NCI-H748 treated with DMSO at 0.1 percent for 48 hours (cell line): Measurements from ENCODE around the gene FSTL5.

Experiments used
- DNase-seq: peaks from one replicate; lab custom pipeline; 2025; lab: John Stamatoyannopoulos, UW

Gene FSTL5

DNA sequence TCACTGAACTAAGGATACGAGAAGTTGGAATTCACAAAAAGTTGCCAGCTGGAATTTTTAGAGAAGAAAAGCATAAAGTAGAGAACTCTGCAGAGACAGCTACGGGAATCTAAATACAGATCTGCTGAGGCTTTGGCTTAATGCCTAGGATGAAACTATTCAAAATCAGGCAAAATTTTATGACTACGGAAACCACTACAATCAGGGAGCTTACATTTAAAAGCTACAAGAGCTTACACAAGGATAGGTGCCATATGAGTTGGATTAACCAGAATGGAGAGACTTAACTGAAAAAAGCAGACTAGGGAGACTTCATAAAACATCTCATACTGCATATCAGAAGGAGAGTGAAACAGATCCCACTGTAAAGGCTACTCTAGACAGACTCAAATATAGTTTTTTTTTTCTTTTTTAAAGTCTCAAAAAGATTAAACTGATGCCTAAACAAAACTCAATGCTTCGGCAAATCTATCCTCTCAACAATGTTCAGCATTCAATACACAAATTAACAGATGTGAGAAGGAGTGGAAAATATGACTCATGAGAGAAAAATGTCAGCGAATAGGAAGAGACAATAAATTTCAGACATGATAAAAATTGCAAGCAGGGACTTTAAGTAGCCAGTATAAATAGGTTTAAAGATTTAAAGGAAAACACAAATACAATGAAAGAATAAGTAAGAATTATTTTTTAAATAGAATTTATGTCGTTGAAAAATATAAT, 586.1 kb downstream of the FSTL5 start:
- DNase-seq: no peak

DNA sequence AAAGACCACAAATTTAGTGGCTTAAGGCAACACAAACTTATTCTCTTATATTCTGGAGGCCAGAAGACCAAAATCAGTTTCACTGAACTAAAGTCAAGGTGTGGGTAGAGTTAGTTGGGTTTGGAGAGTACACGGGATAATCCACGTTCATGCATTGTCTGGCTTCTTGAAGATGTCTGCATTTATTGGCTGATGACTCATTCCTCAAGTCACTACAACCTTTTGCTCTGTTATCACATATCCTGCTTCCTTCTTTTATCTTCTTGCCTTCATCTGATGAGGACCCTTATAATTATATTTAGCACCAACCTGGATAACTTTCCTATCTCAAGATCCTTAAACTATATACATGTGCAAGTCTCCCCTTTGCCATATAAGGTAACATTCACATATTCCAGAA, 590.0 kb downstream of the FSTL5 start:
- no peak for DNase-seq

DNA sequence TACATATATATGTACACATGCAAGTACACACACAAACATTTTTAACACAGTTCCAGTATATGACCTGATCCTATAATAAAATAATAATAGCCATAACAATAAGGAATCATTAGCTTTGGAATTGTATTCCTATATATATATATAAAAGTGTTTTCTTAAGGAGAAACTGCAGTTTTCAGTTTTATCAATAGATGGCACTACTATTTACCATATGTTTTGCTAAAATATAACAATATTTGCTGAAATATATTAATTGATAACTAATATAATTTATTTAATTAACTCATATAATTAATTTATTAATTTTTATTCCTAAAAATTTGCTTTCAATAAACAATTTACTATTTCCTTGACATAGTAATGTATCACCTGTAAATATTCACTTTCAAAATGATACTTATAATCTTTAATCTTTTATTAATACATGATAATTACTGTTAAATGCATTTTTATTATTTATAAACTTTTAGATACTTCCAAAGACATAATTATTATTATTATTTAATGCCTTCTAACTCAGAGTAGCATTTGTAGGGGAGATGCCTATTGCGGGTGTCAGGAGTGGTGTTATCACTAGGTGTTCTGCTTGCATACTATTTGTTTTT, 599.5 kb downstream of the FSTL5 start:
- DNase-seq: no peak

DNA sequence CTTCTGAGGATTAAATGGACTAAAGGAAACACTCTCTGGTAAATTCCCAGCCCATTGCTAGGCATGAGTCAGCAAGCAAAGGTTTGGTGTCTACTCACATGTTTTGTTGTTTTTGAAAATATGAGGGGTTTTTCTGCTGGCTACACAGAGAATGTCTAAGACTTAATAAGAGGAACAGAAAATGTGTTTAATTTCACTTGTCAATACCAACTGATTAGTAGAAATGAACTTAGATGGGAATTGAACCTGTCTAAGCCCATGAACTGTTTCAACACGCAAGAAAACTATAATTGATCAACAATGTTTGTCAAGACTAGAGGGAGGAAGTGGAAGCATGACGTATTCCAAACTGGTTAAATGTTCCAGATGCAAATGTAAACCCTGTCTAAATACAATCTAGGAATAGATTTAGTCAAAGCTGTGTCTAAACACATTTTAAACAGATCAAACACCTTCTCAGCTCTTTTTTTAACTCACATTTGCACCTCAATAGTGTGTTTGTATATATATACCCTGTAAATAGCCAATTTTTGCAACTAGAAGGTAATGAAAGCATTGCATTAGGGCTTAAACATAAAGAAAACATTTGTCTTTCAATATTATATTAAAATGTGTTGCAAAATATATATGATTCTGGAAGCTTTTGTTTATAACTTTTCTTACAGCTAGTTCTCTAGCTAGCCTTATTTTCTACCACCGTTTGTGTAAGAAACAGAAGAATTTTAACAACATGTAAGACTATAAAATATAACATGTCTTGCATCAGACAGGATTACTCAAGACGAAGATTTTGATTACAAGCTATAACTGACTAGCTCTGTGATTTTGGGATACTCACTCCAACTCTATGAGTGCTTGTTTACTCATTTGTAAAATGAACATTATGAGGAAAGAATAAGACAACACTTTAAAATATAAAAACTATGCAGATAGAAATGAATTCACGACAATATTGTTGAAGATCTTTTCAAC, 607.8 kb downstream of the FSTL5 start:
- no peak for DNase-seq

GRCh38 chr4:161554372-161554990, 609.3 kb downstream of the FSTL5 start:
- no peak for DNase-seq

DNA sequence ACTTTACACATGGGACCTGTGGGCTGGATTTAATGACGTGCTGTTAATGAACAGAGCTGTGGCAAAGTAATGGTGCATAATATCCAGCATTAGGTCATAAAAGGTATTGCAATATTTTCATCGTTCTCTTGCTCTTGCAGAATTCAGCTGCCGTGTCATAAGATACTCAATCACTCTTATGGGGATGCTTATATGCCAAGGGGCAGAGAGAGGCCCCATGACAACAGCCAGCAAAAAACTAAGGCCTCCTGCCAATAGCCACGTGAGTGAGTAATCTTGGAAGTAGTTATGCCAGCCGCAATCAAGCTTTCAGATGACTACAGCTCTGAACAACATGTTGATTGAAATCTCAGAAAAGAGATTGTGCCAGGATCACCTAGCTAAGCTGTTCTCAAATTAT, 616.9 kb downstream of the FSTL5 start:
- no peak for DNase-seq

- DNase-seq: no peak
These were observed 623.5 kb downstream of the FSTL5 start for GRCh38 chr4:161540265-161540664.

GRCh38 chr4:161538941-161539340, 624.9 kb downstream of the FSTL5 start:
- DNase-seq: no peak

GRCh38 chr4:161530710-161531109, 633.1 kb downstream of the FSTL5 start:
- no peak for DNase-seq

- no peak for DNase-seq
These were observed 638.7 kb downstream of the FSTL5 start for GRCh38 chr4:161525121-161525520.

DNA sequence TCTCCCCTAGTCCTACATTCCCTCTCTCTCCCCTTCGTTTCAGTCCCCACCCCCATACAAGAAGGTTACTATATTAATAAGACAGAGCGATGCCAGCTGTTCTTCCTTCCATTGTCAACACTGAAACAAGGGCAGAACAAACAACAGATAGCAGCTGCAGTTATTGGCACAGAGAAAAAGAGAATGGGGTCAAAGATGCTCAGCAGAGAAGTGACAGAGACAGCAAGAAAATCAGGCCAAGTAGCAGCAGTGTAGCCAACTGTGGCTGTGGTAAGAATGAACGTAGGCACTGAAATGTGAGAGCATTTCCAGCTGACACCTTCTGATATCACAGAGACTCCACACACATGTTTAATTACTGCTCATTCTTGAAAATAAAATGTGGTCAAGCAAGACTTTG, 641.8 kb downstream of the FSTL5 start:
- peak; percentile 32 for DNase-seq

DNA sequence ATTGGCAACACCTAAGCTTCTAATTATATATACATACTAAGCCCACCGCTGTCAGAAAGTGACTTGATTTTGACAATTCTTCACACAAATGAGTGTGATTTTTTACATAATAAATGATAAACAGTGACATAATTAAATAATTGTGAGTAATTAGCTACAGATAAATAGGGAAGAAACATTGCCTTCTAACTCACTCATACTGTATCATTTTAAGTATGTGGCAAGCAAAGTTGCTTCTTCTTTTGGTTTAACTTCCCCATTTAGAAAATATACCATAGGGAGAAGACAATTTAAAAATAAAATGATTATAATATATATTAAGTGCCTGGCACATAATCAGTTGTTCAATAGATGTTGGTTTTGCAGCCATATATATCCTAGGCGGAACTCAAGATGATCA, 644.2 kb downstream of the FSTL5 start:
- DNase-seq: no peak

DNA sequence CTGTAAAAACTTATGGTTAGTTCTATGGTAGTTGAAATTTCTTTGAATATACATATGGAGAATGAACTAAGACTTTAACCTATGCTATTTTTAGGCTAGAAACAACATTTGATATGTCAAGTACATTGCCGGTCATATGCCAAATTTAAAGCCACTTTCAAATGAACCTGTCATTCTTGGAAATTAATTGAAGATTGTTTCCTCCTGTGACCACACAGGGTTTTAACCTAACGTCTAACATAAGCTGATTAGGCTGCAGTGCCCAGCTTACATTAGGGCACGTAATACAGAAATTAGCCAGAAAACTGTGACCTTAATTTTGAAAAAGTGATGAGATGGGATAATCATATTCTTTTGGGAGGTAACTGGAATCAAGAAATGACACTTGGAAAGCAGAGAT, 645.9 kb downstream of the FSTL5 start:
- DNase-seq: no peak

- no peak for DNase-seq
These were observed 658.7 kb downstream of the FSTL5 start for GRCh38 chr4:161505141-161505540.

GRCh38 chr4:161498155-161498554, 665.6 kb downstream of the FSTL5 start:
- no peak for DNase-seq

GRCh38 chr4:161486461-161486860, 677.3 kb downstream of the FSTL5 start:
- DNase-seq: no peak

DNA sequence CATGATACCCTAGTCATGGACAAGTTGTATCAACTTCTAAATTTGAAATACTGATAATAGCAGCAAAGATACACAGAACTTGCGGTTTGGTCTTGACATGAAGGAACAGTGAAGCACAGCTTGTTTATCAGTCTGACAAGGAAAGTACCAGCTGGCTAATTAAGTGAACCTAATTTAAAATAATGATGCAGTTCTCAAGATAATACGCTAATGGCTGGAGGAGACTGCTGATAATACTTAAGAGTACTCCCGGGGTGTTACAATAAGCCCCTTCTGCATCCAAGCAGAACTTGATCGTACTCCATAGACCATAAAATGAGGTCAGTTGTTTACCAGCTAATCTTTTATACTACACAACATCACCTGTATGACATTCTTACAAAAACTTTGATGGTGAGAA, 697.5 kb downstream of the FSTL5 start:
- no peak for DNase-seq

- no peak for DNase-seq
These were observed 700.4 kb downstream of the FSTL5 start for GRCh38 chr4:161463436-161463835.

DNA sequence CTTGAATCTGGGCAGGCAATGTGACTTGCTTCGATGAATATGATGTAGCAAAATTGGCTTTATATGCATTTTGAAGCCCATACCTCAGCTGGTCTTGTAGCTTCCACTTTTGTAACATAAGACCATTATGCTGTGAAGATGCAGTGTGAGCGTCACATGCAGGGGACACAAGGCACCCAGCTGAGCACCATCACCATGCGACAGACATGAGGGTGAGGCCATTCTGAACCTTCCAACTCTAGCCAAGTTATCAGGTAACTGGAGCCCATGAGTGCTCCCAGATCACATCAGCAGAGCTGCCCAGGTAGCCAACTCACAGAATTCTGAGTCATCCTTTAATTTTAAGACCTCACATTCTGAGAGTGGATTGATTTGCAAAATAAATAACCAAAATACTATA, 705.9 kb downstream of the FSTL5 start:
- no peak for DNase-seq

- no peak for DNase-seq
These were observed 706.5 kb downstream of the FSTL5 start for GRCh38 chr4:161457311-161457710.

DNA sequence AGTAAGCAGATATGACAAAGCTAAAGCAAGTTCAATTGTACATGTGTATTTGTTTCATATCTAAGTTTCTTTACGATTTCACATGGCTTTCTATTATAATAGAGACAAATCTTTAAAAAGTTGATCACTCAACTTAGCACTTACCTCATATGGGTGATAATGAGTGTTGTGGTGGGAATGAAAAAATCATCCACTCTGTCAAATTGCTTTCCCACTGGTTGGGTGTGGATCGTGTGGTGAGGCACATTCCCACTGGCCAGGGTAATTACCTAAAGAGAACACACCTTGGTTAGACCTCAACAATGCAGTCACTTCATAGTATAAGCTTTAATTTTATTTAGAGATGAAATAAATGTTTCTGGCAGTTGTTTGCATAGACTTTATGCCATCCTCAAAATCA, 708.9 kb downstream of the FSTL5 start:
- DNase-seq: no peak

DNA sequence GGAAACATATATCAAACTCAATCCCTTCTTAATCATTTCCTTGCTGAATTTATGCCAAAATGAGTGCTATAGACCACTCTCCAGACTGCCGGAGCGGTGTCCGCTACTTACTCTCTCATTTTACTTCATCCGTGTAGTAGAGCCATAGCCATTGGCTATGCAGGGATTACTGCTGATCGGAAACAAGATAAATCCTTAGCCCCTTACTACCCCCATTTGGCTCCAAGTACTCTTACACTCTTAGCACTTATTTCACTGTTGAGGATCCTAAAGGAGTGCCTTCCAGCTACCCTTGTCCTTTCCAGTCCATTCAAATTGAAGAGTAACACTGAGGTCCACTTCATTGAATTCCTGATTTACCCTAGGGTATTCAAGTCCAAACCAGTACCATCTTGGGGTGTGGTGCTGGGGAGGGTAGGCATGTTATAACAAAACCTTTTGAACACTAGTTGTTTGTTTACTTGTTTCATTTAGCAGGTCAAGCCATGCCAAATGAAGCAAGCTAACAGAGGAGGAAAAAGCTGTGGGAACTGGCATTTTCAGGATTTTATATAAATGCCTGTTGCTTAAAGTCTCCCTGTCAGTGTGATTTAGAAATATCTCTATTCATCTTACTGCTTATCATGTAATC, 715.1 kb downstream of the FSTL5 start:
- no peak for DNase-seq
